Tibial artery (tissue), 4 donors: ENCODE data around the gene NADSYN1.
"Not testable (repeated sequence)": the region's sequence is repeated elsewhere in the genome, so short reads cannot be mapped to it uniquely, and the experiment has no call there.

Source experiments
- DNase-seq, 2 donors: peaks; one replicate each; pipeline ENCODE4 v3.0.0-alpha.2; 2019
- H3K27ac ChIP-seq, 2 donors: fragments of 200-600 bp; sonication (generic) in 1 of 2; 1 replicate in 1 of 2; 2 replicates in 1 of 2; pipeline ENCODE4 v1.5.1; 2018 to 2019; ENCODE audit warnings: mild to moderate bottlenecking in 1 of 2
- H3K27me3 ChIP-seq, 2 donors: fragments of 200-600 bp; sonication (generic) in 1 of 2; one replicate each; pipeline versions ENCODE4 v1.5.1 to v1.6.0; 2016 to 2019
- H3K36me3 ChIP-seq, 3 donors: fragments of 200-600 bp; sonication (generic) in 2 of 3; one replicate each; pipeline ENCODE4 v1.5.1; 2016 to 2019; ENCODE audit warnings: mild to moderate bottlenecking in 2 of 3
- H3K4me1 ChIP-seq, 4 donors: fragments of 200-600 bp; sonication (generic) in 2 of 4; 1 replicate in 3 of 4; 2 replicates in 1 of 4; pipeline ENCODE4 v1.5.1; 2016 to 2019
- H3K4me3 ChIP-seq, 2 donors: fragments of 200-600 bp; sonication (generic) in 1 of 2; 1 replicate in 1 of 2; 2 replicates in 1 of 2; pipeline ENCODE4 v1.5.1; 2018 to 2019; ENCODE audit warnings: mild to moderate bottlenecking in 2 of 2
- H3K9me3 ChIP-seq, 3 donors: fragments of 200-600 bp; sonication (generic) in 1 of 3; one replicate each; pipeline ENCODE4 v1.5.1; 2016 to 2019
- intact Hi-C: fragments of 100-400 bp; cut with DNase I; formaldehyde crosslinking; loops from one replicate; pipeline ENCODE4 v1.15.0; 2023; ENCODE audit warnings: low total_unique reads
- TF ChIP-seq, protein P1 (sequence below), 2 experiments: fragments of 200-600 bp in 1 of 2; fragments of 450-650 bp in 1 of 2; IDR thresholded peaks; one replicate each; pipeline ENCODE4 v1.5.1; 2017 to 2019; ENCODE audit warnings: antibody characterized with exemption in 2 of 2, mild to moderate bottlenecking in 1 of 2, moderate library complexity in 1 of 2

The NADSYN1 gene

DNA sequence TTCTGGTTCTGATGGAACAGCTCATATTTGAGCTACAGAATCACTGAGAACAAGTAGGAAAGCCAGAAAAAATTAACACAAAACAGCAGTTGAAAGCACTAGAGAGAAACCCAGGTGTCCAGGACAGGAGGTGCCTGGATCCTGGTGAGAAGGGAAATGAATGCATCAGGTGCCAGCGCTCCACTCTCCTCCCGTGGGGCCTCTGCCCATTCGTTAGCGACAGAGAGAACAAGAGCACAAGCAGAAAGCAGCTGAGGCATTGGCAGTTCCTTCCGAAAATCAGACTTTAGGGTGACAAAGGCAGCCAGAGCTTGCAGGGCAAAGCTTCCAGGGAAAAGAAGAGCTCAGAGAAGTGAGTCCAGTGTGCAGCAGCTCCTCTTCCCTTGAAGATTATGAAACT is 54.1 kb downstream of the NADSYN1 start:
- peaks cover 3 to 61% (median 21%) of the 10 kb centered on the region in 3 donors for H3K9me3 ChIP-seq
- H3K4me1 ChIP-seq: no peaks in the 10 kb centered on the region
- peaks cover 34 to 45% (median 41%) of the 10 kb centered on the region in 3 donors for H3K36me3 ChIP-seq
- H3K27me3 ChIP-seq: no peaks in the 10 kb centered on the region
- no peak for DNase-seq
- TF ChIP-seq, protein P1, sequence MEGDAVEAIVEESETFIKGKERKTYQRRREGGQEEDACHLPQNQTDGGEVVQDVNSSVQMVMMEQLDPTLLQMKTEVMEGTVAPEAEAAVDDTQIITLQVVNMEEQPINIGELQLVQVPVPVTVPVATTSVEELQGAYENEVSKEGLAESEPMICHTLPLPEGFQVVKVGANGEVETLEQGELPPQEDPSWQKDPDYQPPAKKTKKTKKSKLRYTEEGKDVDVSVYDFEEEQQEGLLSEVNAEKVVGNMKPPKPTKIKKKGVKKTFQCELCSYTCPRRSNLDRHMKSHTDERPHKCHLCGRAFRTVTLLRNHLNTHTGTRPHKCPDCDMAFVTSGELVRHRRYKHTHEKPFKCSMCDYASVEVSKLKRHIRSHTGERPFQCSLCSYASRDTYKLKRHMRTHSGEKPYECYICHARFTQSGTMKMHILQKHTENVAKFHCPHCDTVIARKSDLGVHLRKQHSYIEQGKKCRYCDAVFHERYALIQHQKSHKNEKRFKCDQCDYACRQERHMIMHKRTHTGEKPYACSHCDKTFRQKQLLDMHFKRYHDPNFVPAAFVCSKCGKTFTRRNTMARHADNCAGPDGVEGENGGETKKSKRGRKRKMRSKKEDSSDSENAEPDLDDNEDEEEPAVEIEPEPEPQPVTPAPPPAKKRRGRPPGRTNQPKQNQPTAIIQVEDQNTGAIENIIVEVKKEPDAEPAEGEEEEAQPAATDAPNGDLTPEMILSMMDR (IDR thresholded peaks at IDR 0.05): no peak
- H3K4me3 ChIP-seq: no peak overlapping the region
- intact Hi-C loops: no loop called here
- H3K27ac ChIP-seq: no peak overlapping the region

DNA sequence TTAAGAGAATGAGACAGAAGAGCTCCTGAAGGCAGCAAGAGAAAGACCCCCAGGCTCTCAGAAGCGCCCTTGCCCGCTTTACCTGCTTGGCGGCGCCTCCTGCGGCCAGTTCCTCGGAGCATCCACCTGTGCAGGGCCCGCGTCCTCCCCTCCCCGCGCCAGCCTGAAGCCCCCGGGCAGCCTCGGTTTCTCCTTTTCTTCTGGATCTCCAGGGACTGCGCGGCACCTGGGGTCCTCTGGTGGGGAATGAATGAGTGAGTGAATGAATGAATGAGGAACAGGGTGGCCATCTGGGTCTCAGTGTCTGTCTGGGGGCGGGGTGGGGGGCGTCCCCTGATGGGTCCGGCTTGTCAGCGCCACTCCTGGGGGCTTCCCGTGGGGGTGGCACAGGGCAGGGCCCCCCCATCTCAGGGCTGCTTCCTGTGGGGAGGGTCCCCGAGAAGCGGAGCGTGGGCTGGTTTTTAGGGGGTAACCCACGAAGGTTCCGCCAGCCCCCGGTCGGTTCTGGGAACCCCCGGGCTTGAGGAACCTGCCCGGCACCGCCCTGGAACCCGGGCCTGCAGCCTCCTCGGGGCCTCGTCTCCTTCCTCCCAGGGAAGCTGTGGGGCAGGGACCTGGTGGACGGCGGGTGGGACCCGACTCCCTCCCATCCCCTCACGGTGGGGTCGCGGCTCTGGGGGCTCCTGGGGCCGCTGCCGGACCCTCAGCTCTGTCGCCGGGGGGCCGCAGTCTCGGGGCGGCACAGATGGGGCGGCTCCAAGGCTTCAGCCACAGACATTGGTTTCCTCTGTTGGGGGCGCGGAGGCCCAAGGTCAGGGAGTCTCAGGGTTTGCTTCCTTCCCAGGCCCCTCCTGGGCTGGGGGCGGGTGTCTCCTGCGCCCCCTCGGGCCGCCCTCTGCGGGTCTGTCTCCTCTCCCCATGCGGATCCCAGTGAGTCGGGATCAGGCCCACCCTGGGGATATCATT is 65.8 kb downstream of the NADSYN1 start:
- peak in 1 of 2 donors; percentile 44 for DNase-seq
- Histone ChIP-seq H3K4me1 (no peaks in the 10 kb centered on the region), H3K27me3 (no peaks in the 10 kb centered on the region), H3K36me3 (no peaks in the 10 kb centered on the region), H3K4me3 (no peak overlapping the region), H3K27ac (no peak overlapping the region), H3K9me3 (no peaks in the 10 kb centered on the region)
- TF ChIP-seq, protein P1 (IDR thresholded peaks at IDR 0.05): no peak
- intact Hi-C loops: no loop called here

DNA sequence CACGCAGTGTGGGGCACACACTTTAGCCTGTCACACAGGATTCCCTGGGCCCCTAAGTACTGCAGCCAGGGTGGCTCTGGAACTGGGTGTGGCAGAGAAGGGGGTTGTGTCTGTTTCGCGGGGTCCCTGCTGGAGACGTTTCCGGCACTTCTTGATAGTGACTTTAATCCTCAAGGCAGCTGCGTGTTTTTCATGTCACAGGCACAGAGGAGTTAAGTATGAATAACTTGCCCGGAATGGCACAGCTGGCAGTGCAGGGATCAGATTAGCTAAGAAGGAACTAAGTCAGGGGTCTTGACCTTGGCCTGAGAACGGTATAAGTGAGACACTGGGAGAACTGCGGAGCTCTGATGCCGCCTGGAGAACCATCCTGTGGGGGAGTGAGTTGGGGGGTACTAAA is 66.5 kb downstream of the NADSYN1 start:
- TF ChIP-seq, protein P1 (IDR thresholded peaks at IDR 0.05): no peak
- Histone ChIP-seq H3K36me3 (no peaks in the 10 kb centered on the region), H3K27ac (no peak overlapping the region), H3K4me3 (no peak overlapping the region), H3K9me3 (no peaks in the 10 kb centered on the region), H3K27me3 (no peaks in the 10 kb centered on the region), H3K4me1 (no peaks in the 10 kb centered on the region)
- peak in 1 of 2 donors; percentile 44 for DNase-seq
- intact Hi-C loops: no loop called here

DNA sequence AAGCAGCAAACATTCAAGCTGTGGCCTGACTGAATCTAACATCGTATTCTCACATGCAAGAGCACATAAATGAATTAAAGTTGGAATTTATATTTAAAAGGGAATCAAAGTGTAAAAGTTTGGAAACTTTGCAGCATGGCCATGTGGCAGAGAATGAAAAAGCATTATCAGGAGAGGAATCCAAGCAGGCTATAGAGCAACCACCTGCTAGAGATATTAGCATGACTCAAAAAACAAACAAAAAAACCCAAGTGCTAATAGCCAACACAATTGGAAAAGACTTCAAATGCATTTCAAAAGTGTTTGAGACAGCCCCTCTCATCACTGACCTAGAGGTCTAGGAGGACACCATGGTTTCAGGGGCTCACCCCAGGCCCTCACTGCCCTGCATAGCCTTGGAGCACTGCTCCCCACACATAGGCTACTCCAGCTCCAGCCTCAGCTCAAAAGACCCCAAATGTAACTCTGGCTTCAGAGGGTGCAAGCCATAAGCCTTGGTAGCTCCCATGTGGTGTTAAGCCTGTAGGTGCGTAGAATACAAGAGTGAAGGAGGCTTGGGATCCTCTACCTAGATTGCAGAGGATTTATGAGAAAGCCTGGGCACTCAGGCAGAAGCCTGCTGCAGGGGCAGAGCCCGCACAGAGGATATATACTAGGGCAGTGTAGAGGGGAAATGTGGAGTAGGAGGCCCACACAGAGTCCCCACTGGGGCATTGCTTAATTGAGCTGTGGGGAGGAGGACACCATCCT is 72.4 kb downstream of the NADSYN1 start:
- intact Hi-C loops: no loop called here

DNA sequence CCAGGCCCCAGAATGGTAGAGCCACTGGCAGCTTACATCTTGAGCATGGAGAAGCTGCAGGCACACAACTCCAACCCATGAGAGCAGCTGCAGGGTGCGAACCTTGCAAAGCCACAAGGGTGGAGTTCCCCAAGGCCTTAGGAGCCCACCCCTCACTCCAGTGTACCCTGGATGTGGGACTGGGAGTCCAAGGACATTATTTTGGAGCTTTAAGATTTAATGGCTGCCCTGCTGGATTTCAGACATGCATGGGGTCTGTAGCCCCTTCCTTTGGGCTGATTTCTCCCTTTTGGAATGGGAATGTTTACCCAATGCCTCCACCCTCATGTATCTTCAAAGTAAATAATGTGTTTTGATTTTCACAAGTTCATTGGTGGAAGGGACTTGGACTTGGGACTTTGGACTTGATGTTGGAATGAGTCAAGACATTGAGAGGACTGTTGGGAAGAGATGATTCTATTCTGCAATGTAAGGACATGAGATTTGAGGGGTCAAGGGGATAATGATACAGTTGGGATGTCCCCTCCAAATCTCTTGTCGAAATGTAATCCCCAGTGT is 73.0 kb downstream of the NADSYN1 start:
- TF ChIP-seq, protein P1 (IDR thresholded peaks at IDR 0.05): no peak
- no peaks in the 10 kb centered on the region for H3K36me3 ChIP-seq
- no peaks in the 10 kb centered on the region for H3K4me1 ChIP-seq
- H3K27me3 ChIP-seq: no peaks in the 10 kb centered on the region
- peak in 1 of 2 donors; percentile 16 for DNase-seq
- H3K27ac ChIP-seq: no peak overlapping the region
- H3K9me3 ChIP-seq: peaks cover 0 to 14% (median 11%) of the 10 kb centered on the region in 3 donors
- intact Hi-C loops: no loop called here
- no peak overlapping the region for H3K4me3 ChIP-seq

More for the DNA sequence above, 72.4 kb downstream of the NADSYN1 start:
- H3K9me3 ChIP-seq: peaks cover 0 to 14% (median 11%) of the 10 kb centered on the region in 3 donors
- no peaks in the 10 kb centered on the region for H3K27me3 ChIP-seq
- TF ChIP-seq, protein P1 (IDR thresholded peaks at IDR 0.05): no peak
- no peaks in the 10 kb centered on the region for H3K4me1 ChIP-seq
- no peak overlapping the region for H3K4me3 ChIP-seq
- DNase-seq: peak in 1 of 2 donors; percentile 1
- H3K36me3 ChIP-seq: no peaks in the 10 kb centered on the region
- no peak overlapping the region for H3K27ac ChIP-seq

DNA sequence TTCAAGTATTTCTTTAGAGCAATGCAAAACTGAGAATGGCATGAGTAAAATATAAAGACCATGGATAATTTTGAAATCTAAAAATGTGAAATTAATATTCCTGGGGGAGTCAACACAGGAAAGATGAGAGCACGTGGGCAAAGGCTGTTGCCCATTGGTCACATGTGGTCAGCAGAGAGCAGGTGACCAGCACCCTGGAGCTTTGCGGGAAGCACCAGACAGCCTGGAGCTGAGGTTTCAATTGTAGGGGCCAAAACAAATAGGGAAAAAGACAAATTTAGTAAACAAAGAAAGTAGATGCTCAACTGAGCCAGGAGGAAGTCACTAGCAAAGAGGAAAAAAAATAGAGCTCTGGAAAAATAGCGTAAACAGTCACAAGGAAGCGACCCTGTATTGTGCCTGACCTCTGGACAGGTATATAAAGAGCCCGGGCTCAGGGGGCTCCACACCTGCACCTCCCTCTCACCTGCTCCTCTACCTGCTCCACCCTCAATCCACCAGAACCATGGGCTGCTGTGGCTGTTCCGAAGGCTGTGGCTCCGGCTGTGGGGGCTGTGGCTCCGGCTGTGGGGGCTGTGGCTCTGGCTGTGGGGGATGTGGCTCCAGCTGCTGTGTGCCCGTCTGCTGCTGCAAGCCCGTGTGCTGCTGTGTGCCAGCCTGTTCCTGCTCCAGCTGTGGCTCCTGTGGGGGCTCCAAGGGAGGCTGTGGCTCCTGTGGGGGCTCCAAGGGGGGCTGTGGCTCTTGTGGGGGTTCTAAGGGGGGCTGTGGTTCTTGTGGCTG is 74.0 kb downstream of the NADSYN1 start, which contains the start of gene KRTAP5-7:
Gene KRTAP5-7, plus strand, starts transcription at position 472 of the 780 bp plus-strand sequence. Its CDS starts 34 bp downstream, at position 506.
- H3K36me3 ChIP-seq, H3K4me1 ChIP-seq, intact Hi-C loops, H3K27ac ChIP-seq, H3K4me3 ChIP-seq, H3K27me3 ChIP-seq: not testable (repeated sequence)
- peaks cover 0 to 14% (median 11%) of the 10 kb centered on the region in 3 donors for H3K9me3 ChIP-seq
- DNase-seq: peak in 1 of 2 donors; percentile 21
